Thoracic aorta (tissue), 2 donors: ENCODE measurements around the gene PXDN. TPM values are rescaled to one million over a fixed set of nuclear protein-coding genes. Genes with fewer than 3 reads are reported as not detected.
"Not testable (repeated sequence)": the region's sequence is repeated elsewhere in the genome, so short reads cannot be mapped to it uniquely, and the experiment has no call there.

ENCODE experiments used
- ATAC-seq: fragments of 150-250 bp; one replicate; pipeline ENCODE4 v1.8.0; 2017; ENCODE audit warnings: low read depth; ENCODE audit not compliant: insufficient number of reproducible peaks, low FRiP score
- DNase-seq: peaks from one replicate; pipeline ENCODE4 v3.0.0-alpha.2; 2020; ENCODE audit warnings: low spot score
- H3K27ac ChIP-seq, 2 donors: fragments of 200-600 bp; sonication (generic); 1 replicate in 1 of 2; 2 replicates in 1 of 2; pipeline ENCODE4 v1.5.1; 2016; ENCODE audit warnings: mild to moderate bottlenecking in 2 of 2, moderate library complexity in 2 of 2
- H3K27me3 ChIP-seq: fragments of 200-600 bp; sonication (generic); replicated peaks from 2 replicates; pipeline ENCODE4 v1.6.0; 2016; ENCODE audit warnings: mild to moderate bottlenecking; ENCODE audit not compliant: insufficient read depth
- H3K36me3 ChIP-seq: fragments of 200-600 bp; sonication (generic); one replicate; pipeline ENCODE4 v1.5.1; 2016
- H3K4me1 ChIP-seq, 2 donors: fragments of 200-600 bp; sonication (generic); 1 replicate in 1 of 2; 2 replicates in 1 of 2; pipeline versions ENCODE4 v1.5.1 to v1.6.0; 2016; ENCODE audit warnings: low read depth in 2 of 2, mild to moderate bottlenecking in 1 of 2; ENCODE audit not compliant: control insufficient read depth in 1 of 2
- H3K4me3 ChIP-seq: fragments of 200-600 bp; sonication (generic); 2 replicates; pipeline ENCODE4 v1.5.1; 2016; ENCODE audit warnings: mild to moderate bottlenecking
- H3K9me3 ChIP-seq: fragments of 200-600 bp; sonication (generic); 2 replicates; pipeline ENCODE4 v1.5.1; 2016
- CTCF ChIP-seq: fragments of 200-600 bp; sonication (generic); IDR thresholded peaks from one replicate; pipeline ENCODE4 v1.5.1; 2019; ENCODE audit warnings: antibody characterized with exemption
- total RNA-seq, 2 donors: library from RNA; depleted of rRNA; stranded (reverse); fragments of >200 nt; gene quantifications; one replicate each; pipeline versions ENCODE4 v1.1.0 to v1.2.3, GENCODE V29; 2016

PXDN gene
- total RNA-seq, 2 donors from 2014 or later, result 97.5 to 114 TPM

GRCh38 chr2:1769703-1770422, 25.5 kb upstream of the PXDN start:
- peak; percentile 72 for TF ChIP-seq CTCF
- no peak overlapping the region for H3K27ac ChIP-seq
- no peaks in the 10 kb centered on the region for H3K27me3 ChIP-seq
- ATAC-seq (peak; percentile 10), DNase-seq (no peak)
- H3K36me3 ChIP-seq, result no peaks in the 10 kb centered on the region
- H3K4me1 ChIP-seq, result peaks cover 19 to 27% of the 10 kb centered on the region in 2 donors
- no peak overlapping the region for H3K4me3 ChIP-seq
- no peaks in the 10 kb centered on the region for H3K9me3 ChIP-seq

- no peak for DNase-seq
These were observed 23.8 kb upstream of the PXDN start for GRCh38 chr2:1767939-1768691.

GRCh38 chr2:1766851-1767811, 22.8 kb upstream of the PXDN start:
- H3K27ac ChIP-seq, result no peak overlapping the region
- no peaks in the 10 kb centered on the region for H3K36me3 ChIP-seq
- ATAC-seq (no peak), DNase-seq (no peak)
- H3K9me3 ChIP-seq, result no peaks in the 10 kb centered on the region
- no peak overlapping the region for H3K4me3 ChIP-seq
- H3K4me1 ChIP-seq, result peaks cover under 1 to 10% of the 10 kb centered on the region in 2 donors
- no peak for TF ChIP-seq CTCF
- H3K27me3 ChIP-seq, result no peaks in the 10 kb centered on the region

More at GRCh38 chr2:1767939-1768691, 23.8 kb upstream of the PXDN start:
- TF ChIP-seq CTCF, result no peak
- Histone ChIP-seq H3K9me3 (no peaks in the 10 kb centered on the region), H3K36me3 (no peaks in the 10 kb centered on the region), H3K27me3 (no peaks in the 10 kb centered on the region), H3K27ac (no peak overlapping the region), H3K4me3 (no peak overlapping the region), H3K4me1 (peaks cover 9 to 19% of the 10 kb centered on the region in 2 donors)
- no peak for ATAC-seq

DNA sequence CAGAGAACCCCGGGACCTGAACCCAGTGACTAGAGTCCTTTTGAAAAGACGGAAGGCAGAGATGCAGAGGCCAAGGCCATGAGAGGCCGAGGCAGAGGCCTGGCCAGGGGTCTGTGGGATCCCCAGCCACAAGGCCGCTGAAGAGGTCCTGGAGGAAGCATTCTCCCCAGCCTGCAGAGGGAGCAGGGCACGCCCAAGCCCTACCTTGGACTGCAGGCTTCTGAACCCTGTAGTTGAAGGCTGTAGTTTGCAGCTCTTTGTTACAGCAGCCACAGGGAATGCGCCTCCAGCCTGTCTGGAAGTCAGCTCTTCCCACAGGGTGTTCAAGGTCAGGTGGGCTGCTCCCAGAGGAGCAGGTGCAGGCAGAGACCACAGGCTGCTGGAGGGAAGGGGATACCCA, 22.1 kb upstream of the PXDN start:
- Histone ChIP-seq H3K9me3 (no peaks in the 10 kb centered on the region), H3K27me3 (no peaks in the 10 kb centered on the region), H3K36me3 (no peaks in the 10 kb centered on the region), H3K4me3 (no peak overlapping the region), H3K27ac (no peak overlapping the region), H3K4me1 (peaks cover 0 to 2% of the 10 kb centered on the region in 2 donors)
- DNase-seq (no peak), ATAC-seq (no peak)
- no peak for TF ChIP-seq CTCF

DNA sequence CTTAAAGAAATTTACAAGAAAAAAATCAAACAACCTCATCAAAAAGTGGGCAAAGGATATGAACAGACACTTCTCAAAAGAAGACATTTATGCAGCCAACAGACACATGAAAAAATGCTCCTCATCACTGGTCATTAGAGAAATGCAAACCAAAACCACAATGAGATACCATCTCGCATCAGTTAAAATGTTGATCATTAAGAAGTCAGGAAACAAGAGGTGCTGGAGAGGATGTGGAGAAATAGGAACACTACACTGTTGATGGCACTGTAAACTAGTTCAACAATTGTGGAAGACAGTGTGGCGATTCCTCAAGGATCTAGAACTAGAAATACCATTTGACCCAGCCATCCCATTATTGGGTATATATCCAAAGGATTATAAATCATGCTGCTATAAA, 20.9 kb upstream of the PXDN start:
- not testable (repeated sequence) for H3K4me1 ChIP-seq, H3K9me3 ChIP-seq, DNase-seq, ATAC-seq, H3K27me3 ChIP-seq, H3K27ac ChIP-seq, H3K4me3 ChIP-seq, H3K36me3 ChIP-seq
